HPDE6-E6E7 (cell line): Measurements from ENCODE around the gene NEK7.
A peak's percentile ranks its signal among the peaks of the same experiment; 100 is the strongest.
"Not testable (repeated sequence)": the region's sequence is repeated elsewhere in the genome, so short reads cannot be mapped to it uniquely, and the experiment has no call there.

Source experiments
- DNase-seq: peaks from one replicate; pipeline ENCODE4 v3.0.0; 2011; ENCODE audit warnings: missing footprints; ENCODE audit errors: extremely low spot score

NEK7 gene

GRCh38 chr1:198156745-198157240, at the start of gene NEK7:
NEK7 (plus strand) TSS chr1:198156998; CDS start chr1:198232581, 75,583 bp downstream.
- peak; percentile 78 for DNase-seq

GRCh38 chr1:198107091-198107501, 49.7 kb upstream of the NEK7 start:
- no peak for DNase-seq

- DNase-seq, result no peak
These were observed 48.0 kb upstream of the NEK7 start for GRCh38 chr1:198108636-198109370.

GRCh38 chr1:198109371-198109715, 47.5 kb upstream of the NEK7 start:
- DNase-seq, result no peak

- DNase-seq, result no peak
These were observed 43.5 kb upstream of the NEK7 start for GRCh38 chr1:198113342-198113750.

GRCh38 chr1:198116069-198116468, 40.7 kb upstream of the NEK7 start:
- DNase-seq, result no peak

GRCh38 chr1:198116469-198116868, 40.3 kb upstream of the NEK7 start:
- DNase-seq, result no peak

GRCh38 chr1:198117267-198117666, 39.5 kb upstream of the NEK7 start:
- no peak for DNase-seq

GRCh38 chr1:198118134-198118533, 38.7 kb upstream of the NEK7 start:
- no peak for DNase-seq

GRCh38 chr1:198119906-198120305, 36.9 kb upstream of the NEK7 start:
- no peak for DNase-seq

- DNase-seq, result peak; percentile 52
These were observed 35.6 kb upstream of the NEK7 start for GRCh38 chr1:198121056-198121826.

- no peak for DNase-seq
These were observed 34.1 kb upstream of the NEK7 start for GRCh38 chr1:198122693-198123092.

GRCh38 chr1:198123133-198123532, 33.7 kb upstream of the NEK7 start:
- DNase-seq, result no peak

- DNase-seq, result no peak
These were observed 32.1 kb upstream of the NEK7 start for GRCh38 chr1:198124673-198125072.

GRCh38 chr1:198125995-198126735, 30.6 kb upstream of the NEK7 start:
- no peak for DNase-seq

- no peak for DNase-seq
These were observed 28.3 kb upstream of the NEK7 start for GRCh38 chr1:198128533-198128932.

GRCh38 chr1:198130053-198130452, 26.7 kb upstream of the NEK7 start:
- not testable (repeated sequence) for DNase-seq

GRCh38 chr1:198132060-198132781, 24.6 kb upstream of the NEK7 start:
- no peak for DNase-seq

- no peak for DNase-seq
These were observed 22.5 kb upstream of the NEK7 start for GRCh38 chr1:198134252-198134651.

- no peak for DNase-seq
These were observed 21.4 kb upstream of the NEK7 start for GRCh38 chr1:198135366-198135765.

GRCh38 chr1:198141668-198142351, 15.0 kb upstream of the NEK7 start:
- no peak for DNase-seq
